ENCODE data around the gene IRF3.

The IRF3 gene

GRCh38 chr19:49614096-49614833 lies 51.4 kb downstream of the IRF3 start:
- no peak for TF ChIP-seq REST (IDR thresholded peaks at IDR 0.05; ENCODE audit: low read depth)

GRCh38 chr19:49613374-49613773 lies 52.3 kb downstream of the IRF3 start:
- TF ChIP-seq CEBPB (IDR thresholded peaks at IDR 0.05) (no peak), MAX (IDR thresholded peaks at IDR 0.05) (no peak), ZBTB7A (IDR thresholded peaks at IDR 0.05; ENCODE audit: low read depth) (no peak), RAD21 (IDR thresholded peaks at IDR 0.05; ENCODE audit: low read depth) (no peak), NFIC (IDR thresholded peaks at IDR 0.05) (no peak), USF1 (IDR thresholded peaks at IDR 0.05) (no peak), TEAD4 (IDR thresholded peaks at IDR 0.05) (no peak), TAF1 (IDR thresholded peaks at IDR 0.05; ENCODE audit: low read depth) (no peak), REST (IDR thresholded peaks at IDR 0.05; ENCODE audit: low read depth) (no peak), FOXM1 (IDR thresholded peaks at IDR 0.05; ENCODE audit: borderline replicate concordance, low read depth) (no peak), YY1 (IDR thresholded peaks at IDR 0.05; ENCODE audit: low read depth) (no peak), TCF12 (IDR thresholded peaks at IDR 0.05; ENCODE audit: low read depth) (no peak), EGR1 (IDR thresholded peaks at IDR 0.05) (no peak), CREB1 (IDR thresholded peaks at IDR 0.05; ENCODE audit: low read depth) (no peak), EP300 (IDR thresholded peaks at IDR 0.05; ENCODE audit: borderline replicate concordance) (no peak)
